Body of pancreas (tissue), 4 donors: ENCODE data around the gene ITPR2.

Source experiments
- CTCF ChIP-seq, 7 experiments: fragments of 450-650 bp in 4 of 7; fragments of 200-600 bp in 3 of 7; sonication (generic) in 3 of 7; IDR thresholded peaks; one replicate each; pipeline ENCODE4 v1.5.1; 2016 to 2019; ENCODE audit warnings: antibody characterized with exemption in 7 of 7
- POLR2A ChIP-seq, 3 donors: fragments of 450-650 bp; IDR thresholded peaks; one replicate each; pipeline ENCODE4 v1.6.1; 2016; ENCODE audit warnings: antibody characterized with exemption in 3 of 3, mild to moderate bottlenecking in 2 of 3

- TF ChIP-seq CTCF (IDR thresholded peaks at IDR 0.05) (no peak), POLR2A (IDR thresholded peaks at IDR 0.05) (no peak)
These were observed 199.3 kb downstream of the ITPR2 start for GRCh38 chr12:26633591-26634210.
